GM12878 (cell line): ENCODE data around the gene EGR1. TPM values are rescaled to one million over a fixed set of nuclear protein-coding genes. Genes with fewer than 3 reads are reported as not detected.

Experiments used
- ATAC-seq: fragments of 200-7000 bp; cut with Tn5 transposase; 3 replicates; pipeline ENCODE4 v1.9.1; 2020; ENCODE audit warnings: mild to moderate bottlenecking, moderate library complexity
- BruUV-seq: library from RNA; stranded (reverse); fragments of 400-500 nt; replicated peaks from 2 replicates; lab custom pipeline; 2021; lab: Mats Ljungman, UMichigan
- CTCF ChIA-PET: fragments of 300-600 bp; sonication (Branson Sonifier 250); formaldehyde crosslinking; extraction: SDS; loops from one replicate; lab custom pipeline; 2021; ENCODE audit warnings: inconsistent platforms; lab: Yijun Ruan, JAX
- POLR2A ChIA-PET: fragments of 350-600 bp; formaldehyde crosslinking; extraction: SDS; loops from one replicate; lab custom pipeline; 2021; ENCODE audit warnings: inconsistent platforms; lab: Charles Lee
- RAD21 ChIA-PET: fragments of 300-600 bp; sonication (Branson Sonifier 250); formaldehyde crosslinking; loops from one replicate; lab custom pipeline; 2023; ENCODE audit warnings: antibody characterized with exemption; ENCODE audit not compliant: unreplicated experiment; lab: Charles Lee
- SMC1A ChIA-PET: fragments of 300-600 bp; sonication (Branson Sonifier 250); formaldehyde crosslinking; loops from one replicate; lab custom pipeline; 2023; ENCODE audit not compliant: unreplicated experiment, uncharacterized antibody; lab: Charles Lee
- DNase-seq: peaks from one replicate; pipeline ENCODE4 v3.0.0-alpha.2; 2011; ENCODE audit warnings: low read depth, low spot score
- FAIRE-seq: peaks from 3 replicates; lab custom pipeline; 2011; peaks lifted over from hg19 to GRCh38; lab: Jason Lieb, UNC
- H2AFZ ChIP-seq: 2 replicates; pipeline ENCODE4 v1.6.0; 2011; ENCODE audit warnings: low read depth, low read length, control low read depth; ENCODE audit not compliant: control insufficient read depth
- H3K27ac ChIP-seq: 2 replicates; pipeline ENCODE4 v1.5.1; 2011; ENCODE audit warnings: control low read depth; ENCODE audit not compliant: control insufficient read depth, insufficient read depth
- H3K27me3 ChIP-seq, 2 experiments: replicated peaks in 1 of 2; 2 replicates each; pipeline versions ENCODE4 v1.6.0 to v1.6.1; 2011; ENCODE audit warnings: low read length in 1 of 2; ENCODE audit not compliant: control insufficient read depth in 2 of 2, insufficient read depth in 2 of 2
- H3K36me3 ChIP-seq, 2 experiments: 2 replicates each; pipeline ENCODE4 v1.5.1; 2011; ENCODE audit warnings: low read length in 1 of 2; ENCODE audit not compliant: control insufficient read depth in 2 of 2, insufficient read depth in 2 of 2
- H3K4me1 ChIP-seq: 2 replicates; pipeline ENCODE4 v1.6.1; 2011; ENCODE audit warnings: mild to moderate bottlenecking, low read length, moderate library complexity, mixed read lengths; ENCODE audit not compliant: control insufficient read depth, insufficient read depth
- H3K4me2 ChIP-seq: 2 replicates; pipeline ENCODE4 v1.6.0; 2011; ENCODE audit warnings: control low read depth; ENCODE audit not compliant: control insufficient read depth, insufficient read depth
- H3K4me3 ChIP-seq: fragments of 200-600 bp; sonication (generic); 2 replicates; pipeline ENCODE4 v1.5.1; 2016
- H3K79me2 ChIP-seq: 2 replicates; pipeline ENCODE4 v1.6.0; 2011; ENCODE audit warnings: low read length; ENCODE audit not compliant: control insufficient read depth, insufficient read depth
- H3K9ac ChIP-seq: 2 replicates; pipeline ENCODE4 v1.8.0; 2011; ENCODE audit warnings: low read length, control low read depth, mixed read lengths; ENCODE audit not compliant: control insufficient read depth, insufficient read depth
- H3K9me3 ChIP-seq: replicated peaks from 3 replicates; pipeline ENCODE4 v1.5.1; 2011; ENCODE audit warnings: mild to moderate bottlenecking, low read length; ENCODE audit not compliant: control insufficient read depth, insufficient read depth
- H4K20me1 ChIP-seq: 2 replicates; pipeline ENCODE4 v1.6.0; 2011; ENCODE audit not compliant: control insufficient read depth, insufficient read depth
- EP300 ChIP-seq, 2 experiments: fragments of 150-350 bp in 1 of 2; IDR thresholded peaks; 2 replicates each; pipeline ENCODE4 v1.6.1; 2011 to 2012; ENCODE audit warnings: low read depth in 2 of 2, low read length in 2 of 2, borderline replicate concordance in 1 of 2, improper control_type of control experiment in 1 of 2, inconsistent platforms in 1 of 2; ENCODE audit not compliant: control insufficient read depth in 1 of 2
- HCFC1 ChIP-seq: fragments of 150-350 bp; IDR thresholded peaks from 2 replicates; pipeline ENCODE4 v1.6.1; 2014; ENCODE audit warnings: low read length
- MEF2A ChIP-seq: IDR thresholded peaks from 2 replicates; pipeline ENCODE4 v1.6.1; 2011; ENCODE audit warnings: low read depth, mild to moderate bottlenecking, low read length, moderate library complexity; ENCODE audit not compliant: insufficient read depth
- SMC3 ChIP-seq: IDR thresholded peaks from 2 replicates; pipeline ENCODE4 v1.6.1; 2011; ENCODE audit warnings: low read length, improper control_type of control experiment, borderline replicate concordance
- SUPT20H ChIP-seq: IDR thresholded peaks from 2 replicates; pipeline ENCODE4 v1.6.1; 2011; ENCODE audit warnings: low read depth, mild to moderate bottlenecking, low read length, moderate library complexity, borderline replicate concordance; ENCODE audit not compliant: control insufficient read depth
- WGBS: methylation state at CpG from one replicate; pipeline ENCODE4 v1.1.6; 2016; ENCODE audit warnings: low lambda C conversion rate; ENCODE audit not compliant: insufficient replicate concordance, insufficient coverage; ENCODE audit errors: missing lambda C conversion rate; 5-methylcytosine and 5-hydroxymethylcytosine counted together
- in situ Hi-C: fragments of 300-500 bp; cut with MboI; formaldehyde crosslinking; loops from 9 replicates; pipeline ENCODE4 v1.14.3; 2018; ENCODE audit warnings: mixed read lengths
- intact Hi-C: fragments of 100-400 bp; cut with micrococcal nuclease; formaldehyde crosslinking; loops from one replicate; pipeline ENCODE4 v1.14.2; 2022; ENCODE audit not compliant: unreplicated experiment
- polyA plus RNA-seq, 11 experiments: library from polyadenylated mRNA; depleted of rRNA in 4 of 11; unstranded in 6 of 11; stranded (reverse) in 5 of 11; fragments of >200 nt; fragmentation: Nextera tagmentation in 4 of 11; fragmentation: Illumina TruSeq in 1 of 11; extraction: Ambion mirVana in 4 of 11; extraction: Trizol in 1 of 11; gene quantifications; 1 replicate in 1 of 11; 2 replicates in 10 of 11; pipeline versions ENCODE4 v1.2.1 to v1.2.3, GENCODE V29; 2011 to 2016; ENCODE audit warnings: inconsistent platforms in 2 of 11, missing spikeins in 2 of 11, low read depth in 1 of 11
- total RNA-seq, 4 experiments: library from RNA; depleted of rRNA in 3 of 4; stranded (reverse); fragments of >200 nt in 3 of 4; fragmentation: Illumina TruSeq in 1 of 4; extraction: Trizol in 1 of 4; gene quantifications; 2 replicates each; pipeline versions ENCODE4 v1.2.1 to v1.2.3, GENCODE V29; 2013 to 2021
- TF ChIP-seq, protein P1 (sequence below): IDR thresholded peaks from 2 replicates; pipeline ENCODE4 v1.6.1; 2011; ENCODE audit warnings: borderline replicate concordance, low read depth, mild to moderate bottlenecking, moderate library complexity, low read length; ENCODE audit not compliant: insufficient read depth, poor library complexity, severe bottlenecking
- TF ChIP-seq, protein P2 (sequence below): IDR thresholded peaks from 2 replicates; pipeline ENCODE4 v1.6.1; 2012; ENCODE audit warnings: mild to moderate bottlenecking, low read depth, low read length

The EGR1 gene
- total and polyA plus RNA-seq, 10 of the 15 experiments (the other 5 are each of a cell fraction or from before 2014, with no cell fraction given): 0.89 to 7.3 (median 2.5) TPM

- Histone ChIP-seq H3K4me2 (no peak overlapping the region), H2AFZ (no peak overlapping the region), H4K20me1 (no peaks in the 10 kb centered on the region; the same call in 1 of the 2 replicates), H3K4me3 (no peak overlapping the region), H3K9me3 (no peaks in the 10 kb centered on the region), H3K79me2 (no peaks in the 10 kb centered on the region), H3K27me3 (no peaks in the 10 kb centered on the region), H3K36me3 (peaks cover 0 to 16% of the 10 kb centered on the region in 2 experiments), H3K4me1 (peaks cover 4% of the 10 kb centered on the region), H3K9ac (no peak overlapping the region), H3K27ac (no peak overlapping the region)
- 88% methylated on average over 5 of the region's 5 CpGs for WGBS
- ChIA-PET CTCF (interaction anchor here (0.7 to 1.1 kb wide), 2 partner anchors 13 to 189 kb away, joined by 3 to 7 read pairs; no protein-coding TSS in a partner anchor), RAD21 (no interaction called here), SMC1A (no interaction called here), POLR2A (no interaction called here)
- in situ Hi-C loops (no loop called here), intact Hi-C loops (no loop called here)
- no TSS peak for BruUV-seq
- DNase-seq (no peak), ATAC-seq (no peak), FAIRE-seq (no peak)
- no peak for TF ChIP-seq HCFC1
- TF ChIP-seq EP300 (IDR thresholded peaks at IDR 0.05; ENCODE audit: borderline replicate concordance in 1 of 2, control insufficient read depth in 1 of 2, low read depth in 2 of 2, low read length in 2 of 2): no peak
- no peak for TF ChIP-seq MEF2A
- TF ChIP-seq SMC3: no peak
These were observed 29.3 kb upstream of the EGR1 start for GRCh38 chr5:138435943-138436342.

GRCh38 chr5:138438003-138438723, 27.1 kb upstream of the EGR1 start:
- CTCF ChIA-PET: interaction anchor here (0.7 to 1.4 kb wide), 5 partner anchors 65 to 216 kb away, joined by 3 to 4 read pairs (median 3); partner anchors contain the start of gene FAM53C
- H3K9me3 ChIP-seq: no peaks in the 10 kb centered on the region
- no peaks in the 10 kb centered on the region for H3K79me2 ChIP-seq
- no TSS peak for BruUV-seq
- no peaks in the 10 kb centered on the region for H3K27me3 ChIP-seq
- no peak overlapping the region for H3K27ac ChIP-seq
- peak overlapping the region; percentile 67; the same call in 1 of the 2 replicates for H3K4me3 ChIP-seq
- 94% methylated on average over 11 of the region's 11 CpGs for WGBS
- H4K20me1 ChIP-seq: no peaks in the 10 kb centered on the region; the same call in 1 of the 2 replicates
- ATAC-seq: no peak; the same call in 2 of the 3 replicates
- RAD21 ChIA-PET: interaction anchor here (1.1 to 1.3 kb wide), 2 partner anchors 66 to 100 kb away, joined by 3 to 5 read pairs; partner anchors contain the start of gene FAM53C
- peak overlapping the region; percentile 19; the same call in 1 of the 2 replicates for H2AFZ ChIP-seq
- H3K36me3 ChIP-seq: peaks cover 0 to 7% of the 10 kb centered on the region in 2 experiments
- in situ Hi-C loops (no loop called here), intact Hi-C loops (no loop called here)
- FAIRE-seq: no peak
- no peak for DNase-seq
- POLR2A ChIA-PET: interaction anchor here (0.5 to 1.9 kb wide), 4 partner anchors 12 to 146 kb away, joined by 3 to 9 read pairs (median 4); no protein-coding TSS in a partner anchor
- peak overlapping the region; percentile 87 for H3K4me2 ChIP-seq
- SMC1A ChIA-PET: interaction anchor here (0.7 to 2.2 kb wide), 5 partner anchors 11 to 222 kb away, joined by 3 to 8 read pairs (median 3); no protein-coding TSS in a partner anchor
- 0 out of 2 replicates have a peak overlapping the region, but pooled peaks have one; percentile 22 for H3K9ac ChIP-seq
- H3K4me1 ChIP-seq: peaks cover 4% of the 10 kb centered on the region
- no peak for TF ChIP-seq SUPT20H
- TF ChIP-seq, protein P1, sequence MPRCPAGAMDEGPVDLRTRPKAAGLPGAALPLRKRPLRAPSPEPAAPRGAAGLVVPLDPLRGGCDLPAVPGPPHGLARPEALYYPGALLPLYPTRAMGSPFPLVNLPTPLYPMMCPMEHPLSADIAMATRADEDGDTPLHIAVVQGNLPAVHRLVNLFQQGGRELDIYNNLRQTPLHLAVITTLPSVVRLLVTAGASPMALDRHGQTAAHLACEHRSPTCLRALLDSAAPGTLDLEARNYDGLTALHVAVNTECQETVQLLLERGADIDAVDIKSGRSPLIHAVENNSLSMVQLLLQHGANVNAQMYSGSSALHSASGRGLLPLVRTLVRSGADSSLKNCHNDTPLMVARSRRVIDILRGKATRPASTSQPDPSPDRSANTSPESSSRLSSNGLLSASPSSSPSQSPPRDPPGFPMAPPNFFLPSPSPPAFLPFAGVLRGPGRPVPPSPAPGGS: peak; percentile 50
- TF ChIP-seq, protein P2, sequence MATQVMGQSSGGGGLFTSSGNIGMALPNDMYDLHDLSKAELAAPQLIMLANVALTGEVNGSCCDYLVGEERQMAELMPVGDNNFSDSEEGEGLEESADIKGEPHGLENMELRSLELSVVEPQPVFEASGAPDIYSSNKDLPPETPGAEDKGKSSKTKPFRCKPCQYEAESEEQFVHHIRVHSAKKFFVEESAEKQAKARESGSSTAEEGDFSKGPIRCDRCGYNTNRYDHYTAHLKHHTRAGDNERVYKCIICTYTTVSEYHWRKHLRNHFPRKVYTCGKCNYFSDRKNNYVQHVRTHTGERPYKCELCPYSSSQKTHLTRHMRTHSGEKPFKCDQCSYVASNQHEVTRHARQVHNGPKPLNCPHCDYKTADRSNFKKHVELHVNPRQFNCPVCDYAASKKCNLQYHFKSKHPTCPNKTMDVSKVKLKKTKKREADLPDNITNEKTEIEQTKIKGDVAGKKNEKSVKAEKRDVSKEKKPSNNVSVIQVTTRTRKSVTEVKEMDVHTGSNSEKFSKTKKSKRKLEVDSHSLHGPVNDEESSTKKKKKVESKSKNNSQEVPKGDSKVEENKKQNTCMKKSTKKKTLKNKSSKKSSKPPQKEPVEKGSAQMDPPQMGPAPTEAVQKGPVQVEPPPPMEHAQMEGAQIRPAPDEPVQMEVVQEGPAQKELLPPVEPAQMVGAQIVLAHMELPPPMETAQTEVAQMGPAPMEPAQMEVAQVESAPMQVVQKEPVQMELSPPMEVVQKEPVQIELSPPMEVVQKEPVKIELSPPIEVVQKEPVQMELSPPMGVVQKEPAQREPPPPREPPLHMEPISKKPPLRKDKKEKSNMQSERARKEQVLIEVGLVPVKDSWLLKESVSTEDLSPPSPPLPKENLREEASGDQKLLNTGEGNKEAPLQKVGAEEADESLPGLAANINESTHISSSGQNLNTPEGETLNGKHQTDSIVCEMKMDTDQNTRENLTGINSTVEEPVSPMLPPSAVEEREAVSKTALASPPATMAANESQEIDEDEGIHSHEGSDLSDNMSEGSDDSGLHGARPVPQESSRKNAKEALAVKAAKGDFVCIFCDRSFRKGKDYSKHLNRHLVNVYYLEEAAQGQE: no peak
